MCF 10A (cell line): ENCODE measurements around the gene TRIM66. TPM values are rescaled to one million over a fixed set of nuclear protein-coding genes. Genes with fewer than 3 reads are reported as not detected.
A peak's percentile ranks its signal among the peaks of the same experiment; 100 is the strongest.

Source experiments
- BruUV-seq: library from RNA; stranded (reverse); fragments of 400-500 nt; replicated peaks from 2 replicates; lab custom pipeline; 2021; lab: Mats Ljungman, UMichigan
- CTCF ChIA-PET: fragments of 300-600 bp; sonication (Branson Sonifier 250); formaldehyde crosslinking; extraction: SDS; loops from one replicate; lab custom pipeline; 2021; ENCODE audit warnings: antibody characterized with exemption, inconsistent platforms; lab: Yijun Ruan, JAX
- POLR2A ChIA-PET: fragments of 300-600, 350-650 bp; sonication (Branson Sonifier 250); formaldehyde crosslinking; extraction: SDS; loops from one replicate; lab custom pipeline; 2020; ENCODE audit warnings: antibody characterized with exemption, inconsistent platforms; lab: Yijun Ruan, JAX
- DNase-seq: peaks from one replicate; pipeline ENCODE4 v3.0.0-alpha.2; 2018; ENCODE audit not compliant: unreplicated experiment
- H3K27ac Mint-ChIP-seq: one replicate; pipeline ENCODE4 v1.8.0; 2022; ENCODE audit warnings: mild to moderate bottlenecking, low read depth, mixed read lengths; ENCODE audit not compliant: unreplicated experiment
- H3K27me3 Mint-ChIP-seq: one replicate; pipeline ENCODE4 v1.8.0; 2022; ENCODE audit warnings: mixed read lengths; ENCODE audit not compliant: insufficient read depth, unreplicated experiment
- H3K36me3 Mint-ChIP-seq: one replicate; pipeline ENCODE4 v1.8.0; 2022; ENCODE audit warnings: mild to moderate bottlenecking, moderate library complexity, mixed read lengths; ENCODE audit not compliant: insufficient read depth, unreplicated experiment
- H3K4me1 Mint-ChIP-seq: one replicate; pipeline ENCODE4 v1.8.0; 2022; ENCODE audit warnings: mixed read lengths; ENCODE audit not compliant: insufficient read depth, unreplicated experiment
- H3K4me3 Mint-ChIP-seq: one replicate; pipeline ENCODE4 v1.8.0; 2022; ENCODE audit warnings: mild to moderate bottlenecking, moderate library complexity, mixed read lengths; ENCODE audit not compliant: unreplicated experiment
- H3K9me3 Mint-ChIP-seq: one replicate; pipeline ENCODE4 v1.8.0; 2022; ENCODE audit warnings: mixed read lengths; ENCODE audit not compliant: unreplicated experiment
- CTCF ChIP-seq: fragments of 200-600 bp; IDR thresholded peaks from one replicate; pipeline ENCODE4 v1.8.0; 2022; ENCODE audit warnings: antibody characterized with exemption, mild to moderate bottlenecking; ENCODE audit not compliant: unreplicated experiment
- intact Hi-C: fragments of 100-400 bp; cut with micrococcal nuclease; formaldehyde crosslinking; loops from 2 replicates; pipeline ENCODE4 v1.14.1; 2022
- total RNA-seq: library from RNA; stranded (reverse); gene quantifications from 2 replicates; pipeline ENCODE4 v1.2.3, GENCODE V29; 2022

Gene TRIM66
- total RNA-seq, 1 experiment from 2014 or later, result 27.3 TPM

DNA sequence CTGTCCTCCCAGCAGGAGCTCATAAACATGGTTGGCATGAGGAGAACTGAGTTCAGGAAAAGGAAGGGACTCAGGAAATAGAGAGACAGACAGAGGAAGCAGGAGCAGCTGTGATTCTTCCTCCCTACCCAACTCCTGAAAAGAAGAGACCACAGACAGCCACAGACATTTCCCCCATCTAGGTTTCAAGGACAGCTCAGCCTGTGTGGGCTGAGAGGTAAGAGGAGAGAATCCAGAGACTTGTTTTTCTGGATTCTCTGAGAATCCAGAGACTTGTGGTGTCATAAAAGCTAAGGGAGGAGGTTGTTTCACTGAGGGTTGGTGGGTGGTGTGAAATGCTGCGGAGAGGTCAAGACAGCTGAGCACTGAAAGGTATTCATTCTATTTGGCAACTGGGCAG lies 69.4 kb downstream of the TRIM66 start:
- CTCF ChIA-PET, result interaction anchor here (0.7 to 1.0 kb wide), 2 partner anchors 16 to 366 kb away, joined by 3 read pairs; no protein-coding TSS in a partner anchor
- DNase-seq, result no peak
- Mint-ChIP-seq H3K27ac (no peak overlapping the region), H3K36me3 (peaks cover 41% of the 10 kb centered on the region), H3K4me1 (no peaks in the 10 kb centered on the region), H3K9me3 (no peaks in the 10 kb centered on the region), H3K27me3 (no peaks in the 10 kb centered on the region), H3K4me3 (no peak overlapping the region)
- POLR2A ChIA-PET, result interaction anchor here (0.9 to 1.1 kb wide), 2 partner anchors 14 to 16 kb away, joined by 3 to 4 read pairs; no protein-coding TSS in a partner anchor
- TF ChIP-seq CTCF, result no peak
- no TSS peak for BruUV-seq
- intact Hi-C loops, result no loop called here

DNA sequence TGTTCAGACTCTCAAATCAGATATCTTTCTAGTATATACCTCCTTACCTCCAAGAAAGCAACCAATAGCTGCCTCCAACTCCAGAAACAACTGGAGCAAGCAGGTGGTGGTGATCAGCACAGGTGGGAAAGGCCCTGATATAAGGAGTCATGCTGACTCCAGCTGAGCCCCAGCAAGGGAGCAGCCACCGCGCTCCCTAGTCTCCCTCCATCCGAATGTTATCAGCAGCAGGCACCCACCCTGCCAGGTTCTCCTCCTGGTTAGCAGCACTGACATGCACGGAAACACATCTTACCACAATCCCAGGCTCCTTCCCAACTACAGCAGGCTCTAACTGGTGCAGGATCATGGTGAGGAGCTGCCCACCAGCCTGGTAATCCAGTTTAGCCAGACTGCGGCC lies 69.9 kb downstream of the TRIM66 start:
- H3K36me3 Mint-ChIP-seq, result peaks cover 39% of the 10 kb centered on the region
- POLR2A ChIA-PET, result interaction anchor here (0.9 to 1.3 kb wide), 2 partner anchors 16 to 70 kb away, joined by 3 to 4 read pairs; partner anchors contain the start of genes RPL27A and TRIM66
- no peak for DNase-seq
- no peaks in the 10 kb centered on the region for H3K4me1 Mint-ChIP-seq
- no peak for TF ChIP-seq CTCF
- H3K27ac Mint-ChIP-seq, result no peak overlapping the region
- intact Hi-C loops, result no loop called here
- H3K9me3 Mint-ChIP-seq, result no peaks in the 10 kb centered on the region
- CTCF ChIA-PET, result interaction anchor here (0.5 to 1.3 kb wide), 3 partner anchors 11 to 392 kb away, joined by 3 read pairs; no protein-coding TSS in a partner anchor
- H3K4me3 Mint-ChIP-seq, result no peak overlapping the region
- H3K27me3 Mint-ChIP-seq, result no peaks in the 10 kb centered on the region
- no TSS peak for BruUV-seq

DNA sequence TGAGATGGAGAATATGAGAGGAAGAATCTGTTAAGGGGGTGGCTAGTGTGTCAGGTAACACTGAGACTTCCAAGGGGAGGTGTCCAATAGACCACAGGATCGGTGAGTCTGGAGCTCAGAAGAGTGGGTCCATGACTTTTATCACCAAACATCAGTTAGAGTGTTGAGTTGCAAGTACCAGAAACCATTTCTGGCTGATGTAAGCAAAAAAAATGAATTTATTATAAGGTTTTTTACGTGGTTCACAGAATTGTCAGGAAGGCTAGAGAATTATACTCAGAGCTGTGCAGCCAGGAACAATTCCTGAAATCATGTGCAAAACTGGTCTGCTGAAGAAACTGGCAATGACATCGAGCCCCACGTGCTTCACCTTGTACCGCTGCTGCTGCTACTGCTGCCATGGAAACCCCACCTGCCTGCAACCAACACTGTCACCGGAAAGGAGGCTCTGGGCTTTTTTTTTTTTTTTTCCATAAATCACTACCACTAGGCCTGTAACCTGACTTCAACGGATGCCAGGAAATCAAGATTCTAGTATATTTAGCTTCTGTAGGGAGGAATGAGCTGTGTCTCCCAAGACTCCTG lies 71.8 kb downstream of the TRIM66 start:
- CTCF ChIA-PET, result interaction anchor here (0.6 kb wide), 1 partner anchor 402 kb away, joined by 3 read pairs; no protein-coding TSS in a partner anchor
- peak overlapping the region; percentile 16 for H3K27ac Mint-ChIP-seq
- H3K9me3 Mint-ChIP-seq, result no peaks in the 10 kb centered on the region
- peaks cover 27% of the 10 kb centered on the region for H3K36me3 Mint-ChIP-seq
- intact Hi-C loops, result no loop called here
- no peaks in the 10 kb centered on the region for H3K27me3 Mint-ChIP-seq
- peaks cover 7% of the 10 kb centered on the region for H3K4me1 Mint-ChIP-seq
- no TSS peak for BruUV-seq
- TF ChIP-seq CTCF, result no peak
- H3K4me3 Mint-ChIP-seq, result no peak overlapping the region
- POLR2A ChIA-PET, result no interaction called here
- DNase-seq, result no peak

DNA sequence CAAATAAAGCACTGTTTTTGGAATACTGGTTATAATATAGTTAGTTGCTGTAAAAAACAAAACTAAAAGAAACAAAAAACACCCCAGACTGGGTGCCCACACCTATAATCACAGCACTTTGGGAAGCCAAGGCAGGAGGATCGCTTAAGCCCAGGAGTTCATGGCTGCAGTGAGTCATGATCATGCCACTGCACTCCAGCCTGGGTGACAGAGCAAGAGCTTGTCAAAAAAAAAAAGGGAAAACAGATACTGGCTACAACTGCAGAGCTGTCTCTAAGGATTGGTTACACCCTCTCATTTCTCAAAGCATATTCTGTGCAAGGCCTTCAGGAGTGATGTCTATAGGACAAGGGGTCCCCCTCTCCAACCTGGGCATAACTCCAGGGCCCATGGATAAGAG lies 73.8 kb downstream of the TRIM66 start:
- Mint-ChIP-seq H3K4me3 (no peak overlapping the region), H3K27ac (no peak overlapping the region), H3K36me3 (peaks cover 24% of the 10 kb centered on the region), H3K4me1 (peaks cover 21% of the 10 kb centered on the region), H3K9me3 (no peaks in the 10 kb centered on the region), H3K27me3 (no peaks in the 10 kb centered on the region)
- POLR2A ChIA-PET, result interaction anchor here (1.2 to 1.7 kb wide), 2 partner anchors 74 to 379 kb away, joined by 4 to 6 read pairs; partner anchors contain the start of genes RPL27A and TRIM66
- CTCF ChIA-PET, result interaction anchor here (0.5 to 0.9 kb wide), 3 partner anchors 8 to 358 kb away, joined by 3 read pairs; no protein-coding TSS in a partner anchor
- TF ChIP-seq CTCF, result no peak
- BruUV-seq, result no TSS peak
- DNase-seq, result no peak
- intact Hi-C loops, result no loop called here
